ENCODE measurements around the gene PLCXD1.
"Not testable (repeated sequence)": the region's sequence is repeated elsewhere in the genome, so short reads cannot be mapped to it uniquely, and the experiment has no call there.

Gene PLCXD1

GRCh38 chrX:318068-318738 lies 37.0 kb downstream of the PLCXD1 start:
- no peak for DNase-seq

DNA sequence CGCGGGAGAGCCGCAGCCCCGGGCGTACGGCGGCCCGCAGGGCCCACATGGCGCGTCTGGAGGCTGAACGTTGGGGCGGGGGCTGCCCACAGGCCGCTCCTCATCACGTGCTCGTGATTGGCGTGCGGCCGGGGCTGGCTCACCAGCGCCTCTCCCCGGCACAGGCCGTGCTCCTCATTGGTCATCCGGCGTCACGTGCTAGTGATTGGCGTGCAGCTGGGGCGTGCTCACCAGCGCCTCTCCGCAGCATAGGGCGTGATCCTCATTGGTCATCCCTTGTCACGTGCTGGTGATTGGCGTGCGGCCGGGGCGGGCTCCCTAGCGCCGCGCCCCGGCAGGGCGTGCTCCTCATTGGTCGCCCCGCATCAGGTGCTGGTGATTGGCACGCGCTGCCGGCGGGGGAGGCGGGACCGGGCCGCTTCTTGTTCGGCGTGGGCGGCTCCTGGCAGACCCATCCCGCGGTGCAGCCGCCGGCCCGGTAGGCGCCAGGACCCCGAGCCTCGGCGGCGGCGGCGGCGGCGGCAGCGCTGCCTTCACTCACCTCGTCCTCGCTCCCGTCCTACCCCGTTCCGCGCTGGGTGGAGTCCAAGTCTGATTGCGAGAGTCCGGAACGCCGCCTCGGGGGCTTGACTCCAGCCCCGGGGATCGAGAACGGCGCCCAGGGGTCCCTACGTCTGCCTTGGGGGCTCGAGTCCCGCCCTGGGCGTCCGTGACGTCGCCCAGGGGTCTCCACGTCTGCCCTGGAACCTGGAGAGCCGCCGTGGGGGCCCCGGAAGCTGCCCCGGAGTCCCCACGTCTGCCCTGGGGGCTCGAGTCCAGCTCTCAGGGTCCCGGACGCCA lies 37.8 kb downstream of the PLCXD1 start, which contains the start of gene GTPBP6:
GTPBP6 (minus strand) TSS at position 58 of the 840 bp plus-strand sequence; CDS start at position 49, 9 bp downstream.
- no peak for DNase-seq

DNA sequence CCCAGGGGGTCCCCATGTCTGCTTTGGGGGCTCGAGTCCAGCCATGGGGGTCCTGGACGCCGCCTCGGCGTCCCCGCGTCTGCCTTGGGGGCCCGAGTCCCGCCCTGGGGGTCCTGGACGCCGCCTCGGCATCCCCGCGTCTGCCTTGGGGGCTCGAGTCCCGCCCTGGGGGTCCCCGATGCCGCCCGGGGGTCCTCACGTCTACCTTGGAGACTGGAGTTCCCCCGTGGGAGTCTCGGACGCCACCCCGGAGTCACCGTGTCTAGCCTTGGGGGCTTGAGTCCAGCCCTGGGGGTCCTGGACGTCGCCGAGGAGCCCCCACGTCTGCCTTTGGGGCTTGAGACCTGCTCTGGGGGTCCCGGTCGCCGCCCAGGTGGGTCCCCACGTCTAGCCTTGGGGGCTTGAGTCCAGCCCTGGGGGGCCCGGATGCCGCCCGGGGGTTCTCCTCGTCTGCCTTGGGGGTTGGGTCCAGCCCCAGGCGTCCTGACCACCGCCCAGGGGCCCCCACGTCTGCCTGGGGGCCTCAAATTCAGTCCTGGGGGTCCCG lies 38.5 kb downstream of the PLCXD1 start:
- no peak for DNase-seq

DNA sequence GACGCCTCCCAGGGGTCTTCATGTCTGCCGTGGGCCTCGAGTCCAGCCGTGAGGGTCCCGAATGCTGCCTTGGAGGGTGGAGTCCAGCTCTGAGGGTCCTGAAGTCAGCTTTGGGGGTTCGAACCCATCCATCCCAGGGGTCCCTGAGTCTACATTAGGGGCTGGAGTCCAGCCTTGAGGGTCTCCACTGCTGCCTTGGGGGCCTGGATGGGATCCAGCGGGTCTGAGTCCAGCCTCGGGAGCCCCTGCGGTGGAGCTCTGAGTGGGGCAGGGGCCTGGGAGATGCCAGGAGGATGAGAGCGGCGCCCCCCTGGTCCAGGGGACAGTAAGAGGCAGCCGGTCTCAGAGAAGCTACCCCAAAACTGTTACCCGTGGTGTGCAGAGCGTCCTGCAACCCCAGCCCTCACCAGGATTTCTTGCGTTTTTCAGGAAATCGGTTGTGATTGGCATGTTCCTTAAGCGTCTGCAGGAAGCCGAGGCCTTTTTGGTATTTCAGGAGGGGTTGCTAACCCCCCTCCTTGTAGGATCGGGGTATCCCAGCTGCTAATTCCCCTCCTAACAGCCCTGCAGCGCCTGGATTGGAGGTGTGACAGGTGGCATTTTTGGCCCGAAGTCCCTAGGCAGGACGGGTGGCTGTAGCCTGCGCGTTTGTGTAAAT lies 39.1 kb downstream of the PLCXD1 start:
- no peak for DNase-seq

GRCh38 chrX:323721-324628 lies 42.8 kb downstream of the PLCXD1 start:
- no peak for DNase-seq

DNA sequence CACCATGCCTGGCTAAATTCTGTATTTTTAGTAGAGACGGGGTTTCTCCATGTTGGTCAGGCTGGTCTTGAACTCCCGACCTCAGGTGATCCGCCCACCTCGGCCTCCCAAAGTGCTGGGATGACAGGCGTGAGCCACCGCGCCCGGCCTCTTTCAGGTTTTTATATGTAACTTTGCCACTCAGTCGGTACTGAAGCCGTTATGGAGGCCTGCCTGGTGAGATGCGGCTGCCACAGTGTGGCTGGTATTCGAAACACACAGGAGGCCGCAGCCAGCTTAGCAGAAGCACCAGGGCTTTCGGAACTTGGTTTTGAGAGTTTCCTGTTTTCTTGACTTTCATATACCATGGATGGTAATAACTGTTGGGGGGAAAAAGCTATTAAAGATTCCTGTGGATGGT lies 43.5 kb downstream of the PLCXD1 start:
- DNase-seq, result not testable (repeated sequence)

DNA sequence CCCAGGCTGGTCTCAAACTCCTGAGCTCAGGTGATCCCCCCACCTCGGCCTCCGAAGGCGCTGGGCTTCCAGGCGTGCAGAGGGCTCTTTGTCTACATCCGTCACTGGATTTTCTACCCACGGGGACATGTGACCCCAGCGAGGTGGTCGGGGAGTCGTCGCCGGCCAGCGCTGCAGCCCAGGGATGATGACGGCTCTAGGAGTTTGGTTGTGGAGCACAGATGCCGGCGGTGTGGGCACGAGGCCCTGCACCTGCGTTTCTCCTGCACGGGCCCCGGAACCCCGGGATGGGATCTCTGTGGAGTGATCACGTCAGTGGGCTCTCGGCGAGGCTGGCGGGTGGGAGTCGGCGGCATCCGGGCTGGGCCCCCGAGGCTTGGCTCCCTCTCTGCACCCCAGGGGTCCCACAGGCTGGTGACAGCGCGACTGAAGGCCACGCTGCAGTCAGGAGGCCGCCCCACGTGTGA lies 46.5 kb downstream of the PLCXD1 start:
- DNase-seq, result no peak

GRCh38 chrX:329291-329910 lies 48.2 kb downstream of the PLCXD1 start:
- no peak for DNase-seq

DNA sequence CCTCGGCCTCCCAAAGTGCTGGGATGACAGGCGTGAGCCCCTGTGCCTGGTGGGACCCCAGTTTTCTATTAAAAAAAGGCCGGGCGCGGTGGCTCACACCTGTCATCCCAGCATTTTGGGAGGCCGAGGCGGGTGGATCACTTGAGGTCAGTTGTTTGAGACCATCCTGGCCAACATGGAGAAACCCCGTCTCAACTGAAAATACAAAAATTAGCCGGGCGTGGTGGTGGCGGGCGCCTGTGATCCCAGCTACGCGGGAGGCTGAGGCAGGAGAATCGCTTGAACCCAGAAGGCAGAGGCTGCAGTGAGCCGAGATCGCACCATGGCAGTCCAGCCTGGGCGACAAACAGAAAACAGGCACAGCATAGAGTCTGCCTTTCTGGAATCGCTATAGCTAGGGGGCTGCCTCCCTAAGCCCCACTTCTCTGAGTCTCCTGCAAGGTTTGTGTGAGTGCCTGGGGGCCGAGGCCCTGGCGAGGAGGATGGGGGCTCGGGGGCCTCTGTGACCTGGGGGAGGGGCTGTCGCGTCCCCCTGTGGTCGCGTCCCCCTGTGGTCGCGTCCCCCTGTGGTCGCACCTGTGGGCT lies 49.1 kb downstream of the PLCXD1 start:
- not testable (repeated sequence) for DNase-seq

DNA sequence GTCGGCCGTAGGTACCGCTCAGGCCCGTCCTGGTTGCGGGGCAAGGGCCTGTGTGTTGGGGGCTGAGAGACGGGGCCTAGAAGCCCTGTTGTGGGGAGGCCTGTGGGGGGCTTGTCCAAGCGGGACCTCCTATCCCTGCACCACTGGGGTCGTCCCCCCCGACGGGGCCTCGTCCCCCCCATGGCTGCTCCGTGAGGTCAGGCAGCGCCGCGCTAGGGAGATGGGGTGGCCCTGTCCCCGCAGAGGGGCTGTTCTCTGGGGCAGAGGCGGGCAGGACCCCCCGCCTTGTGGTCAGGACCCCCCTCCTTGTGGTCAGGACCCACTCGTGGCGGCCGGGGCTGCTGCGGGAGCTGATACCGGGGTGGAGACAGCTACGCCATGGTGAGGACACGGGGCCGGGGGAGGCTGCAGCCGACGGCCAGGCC lies 49.6 kb downstream of the PLCXD1 start:
- no peak for DNase-seq

DNA sequence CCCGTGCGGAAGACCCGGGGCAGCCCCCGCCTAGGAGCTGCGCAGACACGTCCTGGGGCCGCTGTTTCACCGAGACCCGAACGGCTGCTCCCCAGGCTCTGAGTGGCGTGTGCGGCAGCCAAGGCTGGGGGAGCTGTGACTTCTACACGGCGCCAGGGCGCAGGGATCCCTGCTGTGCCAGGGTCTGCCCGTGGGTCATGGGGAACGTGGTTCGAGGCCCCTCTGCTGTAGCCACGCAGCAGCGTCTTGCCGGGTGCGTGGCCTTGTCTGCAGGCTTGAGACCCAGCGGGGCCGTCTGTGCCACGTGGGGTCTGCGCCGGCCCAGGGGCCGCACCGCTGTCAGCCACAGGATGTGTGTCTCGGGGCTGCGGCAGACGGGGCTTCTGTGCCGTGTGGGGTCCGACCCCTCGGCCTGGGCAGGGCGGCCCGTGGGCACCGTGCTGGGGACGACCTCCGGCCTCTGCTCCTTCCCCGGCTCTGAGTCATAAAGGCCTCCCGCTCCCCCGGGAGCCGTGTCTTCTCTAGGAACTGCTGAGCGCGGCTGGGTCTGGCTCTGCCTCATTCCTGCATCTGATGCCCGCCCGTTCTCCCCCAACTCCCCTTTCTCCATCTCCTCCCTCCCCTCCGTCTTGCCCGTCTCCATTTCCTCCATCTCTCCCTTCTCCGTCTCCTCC lies 50.1 kb downstream of the PLCXD1 start:
- DNase-seq, result peak; percentile 3

GRCh38 chrX:331825-332495 lies 50.8 kb downstream of the PLCXD1 start:
- no peak for DNase-seq

DNA sequence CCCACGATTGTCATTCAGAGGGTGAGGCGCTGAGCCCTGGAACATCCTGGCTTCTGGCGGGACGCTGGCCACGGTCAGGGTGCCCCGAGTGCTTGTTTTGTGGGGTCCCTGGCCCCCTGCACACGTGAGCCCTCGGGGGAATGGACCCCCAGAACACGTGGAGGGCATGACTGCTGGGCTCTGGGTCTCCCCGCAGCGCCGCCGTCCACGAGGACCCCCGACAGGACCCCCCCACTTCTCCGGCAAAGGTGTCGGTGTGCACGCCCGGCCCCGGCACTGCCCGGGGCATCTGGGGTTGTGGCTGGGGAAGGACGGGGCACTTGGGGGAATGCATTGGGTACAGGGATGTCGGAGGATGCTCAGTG lies 51.3 kb downstream of the PLCXD1 start:
- DNase-seq, result no peak

DNA sequence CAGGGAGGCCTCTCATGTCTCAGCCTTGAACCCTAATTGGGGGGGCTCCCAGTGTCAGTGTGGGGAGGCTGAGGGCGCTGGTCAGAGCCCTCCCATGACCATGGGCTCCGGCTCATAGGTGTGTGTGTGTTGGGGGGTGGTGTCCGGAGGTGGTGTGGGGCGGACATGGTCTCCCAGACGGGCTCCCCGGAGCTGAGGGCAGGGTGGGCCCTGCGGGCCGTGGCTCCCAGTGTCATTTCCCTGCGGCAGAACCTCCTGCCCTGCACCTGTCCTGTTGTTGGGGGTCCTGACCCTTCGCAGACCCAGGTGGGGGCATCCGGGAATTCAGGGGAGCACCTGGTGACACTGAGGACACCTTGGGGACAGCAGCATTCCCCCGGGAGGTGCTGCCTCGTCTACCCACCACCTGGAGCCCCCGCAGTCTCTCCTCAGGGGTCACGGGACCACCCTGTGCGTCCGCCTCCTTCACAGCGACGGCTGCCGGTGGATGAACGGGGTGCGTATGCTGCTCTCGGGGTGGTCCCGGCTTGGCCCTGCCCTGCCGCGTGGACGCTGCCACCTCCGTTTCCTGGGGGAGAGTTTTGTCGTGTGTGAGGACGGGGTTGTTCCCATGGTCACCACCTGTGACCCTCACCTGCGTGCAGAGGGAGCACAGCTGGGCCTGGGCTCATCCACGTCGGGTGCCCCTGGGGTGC lies 51.9 kb downstream of the PLCXD1 start:
- no peak for DNase-seq

- no peak for DNase-seq
These were observed 52.6 kb downstream of the PLCXD1 start for GRCh38 chrX:333611-334311.

DNA sequence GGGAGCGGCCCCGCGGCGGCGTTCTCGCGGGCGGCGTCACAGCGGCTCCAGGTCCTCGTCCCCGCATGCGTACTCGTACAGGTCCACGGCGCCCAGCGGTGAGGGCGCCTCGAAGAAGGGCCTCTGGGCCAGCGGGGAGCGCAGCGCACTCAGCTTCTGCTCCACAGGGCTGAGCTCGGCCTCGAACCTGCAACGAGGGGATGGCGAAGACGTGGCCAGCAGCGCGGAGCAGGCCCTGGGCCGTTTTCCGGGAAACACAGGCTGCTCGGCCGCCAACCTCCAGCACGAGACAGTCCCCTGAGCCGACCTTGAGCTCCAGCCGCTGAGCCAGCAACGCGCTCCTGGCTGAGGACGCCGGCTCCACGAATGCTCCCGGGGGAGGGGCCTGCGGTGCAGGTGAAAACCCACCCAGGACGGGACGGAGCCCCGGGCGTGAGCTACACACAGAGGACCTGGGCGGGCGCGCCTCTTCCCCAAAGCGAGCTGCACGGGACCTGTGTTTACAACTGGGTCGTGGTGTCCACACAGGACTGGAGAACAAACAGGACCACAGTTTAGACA lies 53.2 kb downstream of the PLCXD1 start:
- DNase-seq, result no peak

DNA sequence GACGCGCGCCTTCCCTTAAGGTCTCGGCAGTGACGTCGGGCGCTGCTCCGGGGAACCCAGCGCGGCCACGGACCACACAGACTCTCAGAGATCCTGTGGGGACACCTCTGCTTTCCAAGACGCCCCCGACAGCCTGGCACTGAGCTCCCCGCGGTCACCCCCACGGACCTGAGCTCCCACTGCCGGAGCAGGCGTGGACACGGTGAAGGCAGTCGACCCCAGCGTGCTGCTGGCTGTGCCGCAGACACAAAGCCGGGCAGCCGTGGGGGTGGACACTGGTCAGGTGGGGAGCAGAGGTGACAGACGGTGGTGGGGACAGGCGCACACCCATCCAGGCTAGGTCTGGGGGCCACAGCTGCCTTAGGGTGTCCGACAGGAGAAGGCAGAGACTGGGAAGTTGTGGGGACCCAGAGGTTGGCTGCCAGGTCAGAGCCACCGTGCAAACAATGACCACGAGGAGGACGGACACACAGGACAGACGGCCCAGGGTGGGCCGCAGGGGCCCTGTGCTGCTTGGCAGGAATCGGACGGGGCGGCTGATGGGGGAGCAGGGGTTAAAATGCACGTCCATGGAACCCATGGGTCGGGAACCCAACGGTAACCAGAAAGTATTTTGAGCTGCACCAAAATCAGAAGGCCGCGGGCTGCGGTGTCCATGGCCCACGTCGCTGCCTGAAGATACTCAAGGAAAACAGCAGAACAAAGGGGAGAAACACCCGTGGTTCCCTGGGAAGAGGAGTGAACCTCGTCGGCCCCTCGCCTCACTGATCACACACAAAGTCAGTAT lies 54.0 kb downstream of the PLCXD1 start:
- no peak for DNase-seq

- no peak for DNase-seq
These were observed 54.6 kb downstream of the PLCXD1 start for GRCh38 chrX:335758-336155.

Measured in NCI-H1105 treated with DMSO at 0.1 percent for 48 hours (cell line).